Neural crest cell (in vitro differentiated cells): ENCODE results near the gene ASIC4. TPM values are rescaled to one million over a fixed set of nuclear protein-coding genes. Genes with fewer than 3 reads are reported as not detected.

ENCODE experiments used
- DNase-seq: peaks from one replicate; pipeline ENCODE4 v3.0.0; 2021; ENCODE audit warnings: low read depth, mixed read lengths, low spot score
- H3K27ac Mint-ChIP-seq: one replicate; pipeline ENCODE4 v1.8.0; 2021; ENCODE audit warnings: mild to moderate bottlenecking, mixed read lengths; ENCODE audit not compliant: unreplicated experiment
- H3K27me3 Mint-ChIP-seq: 2 replicates; pipeline ENCODE4 v1.8.0; 2021; ENCODE audit warnings: low read depth, mild to moderate bottlenecking, mixed read lengths
- H3K36me3 Mint-ChIP-seq: 2 replicates; pipeline ENCODE4 v1.8.0; 2021; ENCODE audit warnings: low read depth, mild to moderate bottlenecking, mixed read lengths
- H3K4me1 Mint-ChIP-seq: 2 replicates; pipeline ENCODE4 v1.8.0; 2021; ENCODE audit warnings: mixed read lengths
- H3K4me3 Mint-ChIP-seq: one replicate; pipeline ENCODE4 v1.8.0; 2021; ENCODE audit warnings: mild to moderate bottlenecking, mixed read lengths
- H3K9me3 Mint-ChIP-seq: 2 replicates; pipeline ENCODE4 v1.8.0; 2021; ENCODE audit warnings: mixed read lengths
- total RNA-seq: library from RNA; stranded (reverse); gene quantifications from 2 replicates; pipeline ENCODE4 v1.2.1, GENCODE V29; 2021
- TF ChIP-seq, protein P1 (sequence below): fragments of 200-600 bp; sonication (generic); conservative IDR thresholded peaks from 2 replicates; pipeline ENCODE4 v1.5.0; 2021; ENCODE audit warnings: antibody characterized with exemption, mild to moderate bottlenecking

ASIC4 gene
- total RNA-seq, 1 donor from 2014 or later = 1.0 TPM

DNA sequence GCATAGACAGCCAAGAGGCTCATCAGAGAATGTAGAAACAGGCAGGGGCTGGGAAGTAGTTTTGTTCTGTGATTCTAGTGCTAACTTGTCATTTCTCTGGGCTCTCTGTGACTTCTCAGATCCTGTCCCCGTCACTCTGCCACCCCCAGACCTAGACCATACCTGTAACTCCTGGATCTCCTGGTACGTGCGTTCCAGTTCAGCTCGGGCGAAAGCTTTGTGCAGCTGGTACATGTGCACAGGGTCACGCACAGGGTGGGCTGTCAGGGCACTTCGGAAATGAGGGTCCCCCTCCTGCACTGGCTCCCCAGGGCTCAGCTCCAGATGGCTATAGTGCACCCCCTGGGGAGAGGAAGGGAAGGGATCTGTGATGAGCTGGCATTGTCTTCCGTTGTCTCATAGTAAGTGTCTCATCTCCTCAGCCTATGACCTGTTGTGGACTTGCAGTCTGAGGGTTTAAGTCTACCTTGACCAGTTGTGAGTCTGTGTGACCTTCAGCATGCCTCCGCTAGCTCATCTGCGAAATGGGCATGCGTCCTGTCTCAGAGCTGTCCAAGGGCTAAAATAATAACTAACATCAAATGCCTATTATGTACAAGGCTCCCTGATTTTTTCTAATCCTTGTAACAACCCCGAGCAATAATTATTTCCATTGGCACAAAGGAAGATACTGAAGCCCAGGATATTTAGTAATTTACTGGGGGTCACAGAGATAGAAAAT is 26.7 kb downstream of the ASIC4 start:
- DNase-seq = no peak
- TF ChIP-seq, protein P1, sequence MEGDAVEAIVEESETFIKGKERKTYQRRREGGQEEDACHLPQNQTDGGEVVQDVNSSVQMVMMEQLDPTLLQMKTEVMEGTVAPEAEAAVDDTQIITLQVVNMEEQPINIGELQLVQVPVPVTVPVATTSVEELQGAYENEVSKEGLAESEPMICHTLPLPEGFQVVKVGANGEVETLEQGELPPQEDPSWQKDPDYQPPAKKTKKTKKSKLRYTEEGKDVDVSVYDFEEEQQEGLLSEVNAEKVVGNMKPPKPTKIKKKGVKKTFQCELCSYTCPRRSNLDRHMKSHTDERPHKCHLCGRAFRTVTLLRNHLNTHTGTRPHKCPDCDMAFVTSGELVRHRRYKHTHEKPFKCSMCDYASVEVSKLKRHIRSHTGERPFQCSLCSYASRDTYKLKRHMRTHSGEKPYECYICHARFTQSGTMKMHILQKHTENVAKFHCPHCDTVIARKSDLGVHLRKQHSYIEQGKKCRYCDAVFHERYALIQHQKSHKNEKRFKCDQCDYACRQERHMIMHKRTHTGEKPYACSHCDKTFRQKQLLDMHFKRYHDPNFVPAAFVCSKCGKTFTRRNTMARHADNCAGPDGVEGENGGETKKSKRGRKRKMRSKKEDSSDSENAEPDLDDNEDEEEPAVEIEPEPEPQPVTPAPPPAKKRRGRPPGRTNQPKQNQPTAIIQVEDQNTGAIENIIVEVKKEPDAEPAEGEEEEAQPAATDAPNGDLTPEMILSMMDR = no peak
- Mint-ChIP-seq H3K36me3 (no peaks in the 10 kb centered on the region), H3K4me1 (peaks cover 45% of the 10 kb centered on the region), H3K27ac (no peak overlapping the region), H3K9me3 (no peaks in the 10 kb centered on the region), H3K4me3 (peak overlapping the region; percentile 71), H3K27me3 (no peaks in the 10 kb centered on the region)

DNA sequence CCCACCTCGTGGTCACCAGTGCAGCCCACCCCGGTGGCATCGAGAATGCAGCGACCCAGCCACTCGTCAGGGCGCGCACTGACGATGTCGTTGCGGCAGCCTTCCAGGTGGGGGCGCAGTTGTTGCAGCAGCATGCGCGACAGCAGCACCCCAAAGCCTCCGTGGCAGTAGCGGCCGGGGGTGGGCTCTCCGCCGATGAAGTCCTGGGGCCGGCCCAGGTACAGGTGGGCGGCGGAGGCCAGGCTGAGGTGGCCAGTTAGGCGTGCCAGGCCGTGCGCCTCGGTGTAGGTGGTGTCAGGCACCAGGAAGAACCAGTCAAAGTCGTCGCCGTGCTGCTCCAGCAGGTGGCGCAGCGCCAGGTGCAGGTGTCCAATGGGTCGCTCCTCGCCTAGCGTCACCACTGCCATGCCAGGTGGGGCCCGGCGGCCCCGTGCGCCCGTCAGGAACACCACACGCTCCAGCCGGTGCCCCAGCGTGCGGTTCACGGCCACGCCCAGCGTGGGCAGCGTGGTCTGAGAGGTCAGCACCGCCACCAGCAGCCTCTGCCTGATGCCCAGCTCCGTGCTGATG is 27.4 kb downstream of the ASIC4 start:
- Mint-ChIP-seq H3K4me1 (peaks cover 49% of the 10 kb centered on the region), H3K4me3 (peak overlapping the region; percentile 71)

DNA sequence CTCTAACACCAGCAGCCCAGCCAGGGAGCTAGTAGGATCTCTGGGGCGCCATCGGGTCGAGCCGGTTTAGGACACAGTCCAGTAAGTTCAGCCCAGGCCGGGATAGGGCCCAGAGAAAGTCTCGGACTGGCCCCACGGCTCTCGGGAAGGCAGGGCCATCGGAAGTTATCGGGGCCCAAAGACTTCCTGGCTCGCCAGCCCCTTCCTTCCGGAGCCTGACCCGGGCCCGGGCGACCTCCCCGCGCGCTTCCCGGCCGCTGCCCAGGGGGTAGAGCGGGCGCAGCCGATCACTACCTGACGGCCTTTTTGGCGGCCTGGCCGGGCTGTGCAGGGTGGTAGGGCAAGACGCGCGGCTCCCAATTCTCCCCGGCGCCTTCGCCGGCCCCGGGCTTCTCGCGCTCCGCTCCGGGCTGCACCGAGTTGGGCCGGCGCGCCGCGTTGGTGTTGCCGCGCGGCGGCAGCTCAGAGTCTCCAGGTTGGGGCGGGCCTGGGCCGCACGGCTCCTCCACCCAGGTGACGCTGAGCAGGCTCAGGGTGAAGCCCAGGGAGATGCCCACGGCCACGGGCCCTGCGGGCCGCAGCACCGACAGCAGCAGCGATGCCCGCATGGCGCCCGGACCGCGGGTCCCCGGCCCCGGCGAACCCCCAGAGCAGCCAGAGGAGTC is 28.8 kb downstream of the ASIC4 start:
- Mint-ChIP-seq H3K9me3 (no peaks in the 10 kb centered on the region), H3K27ac (no peak overlapping the region), H3K36me3 (peaks cover 3% of the 10 kb centered on the region), H3K27me3 (no peaks in the 10 kb centered on the region), H3K4me3 (peak overlapping the region; percentile 91), H3K4me1 (peaks cover 45% of the 10 kb centered on the region)
- DNase-seq = peak; percentile 42
- TF ChIP-seq, protein P1 = peak; percentile 21

More for the DNA sequence above, 27.4 kb downstream of the ASIC4 start:
- Mint-ChIP-seq H3K27me3 (no peaks in the 10 kb centered on the region), H3K36me3 (no peaks in the 10 kb centered on the region), H3K27ac (no peak overlapping the region), H3K9me3 (no peaks in the 10 kb centered on the region)
- TF ChIP-seq, protein P1 = peak; percentile 100
- DNase-seq = peak; percentile 90

DNA sequence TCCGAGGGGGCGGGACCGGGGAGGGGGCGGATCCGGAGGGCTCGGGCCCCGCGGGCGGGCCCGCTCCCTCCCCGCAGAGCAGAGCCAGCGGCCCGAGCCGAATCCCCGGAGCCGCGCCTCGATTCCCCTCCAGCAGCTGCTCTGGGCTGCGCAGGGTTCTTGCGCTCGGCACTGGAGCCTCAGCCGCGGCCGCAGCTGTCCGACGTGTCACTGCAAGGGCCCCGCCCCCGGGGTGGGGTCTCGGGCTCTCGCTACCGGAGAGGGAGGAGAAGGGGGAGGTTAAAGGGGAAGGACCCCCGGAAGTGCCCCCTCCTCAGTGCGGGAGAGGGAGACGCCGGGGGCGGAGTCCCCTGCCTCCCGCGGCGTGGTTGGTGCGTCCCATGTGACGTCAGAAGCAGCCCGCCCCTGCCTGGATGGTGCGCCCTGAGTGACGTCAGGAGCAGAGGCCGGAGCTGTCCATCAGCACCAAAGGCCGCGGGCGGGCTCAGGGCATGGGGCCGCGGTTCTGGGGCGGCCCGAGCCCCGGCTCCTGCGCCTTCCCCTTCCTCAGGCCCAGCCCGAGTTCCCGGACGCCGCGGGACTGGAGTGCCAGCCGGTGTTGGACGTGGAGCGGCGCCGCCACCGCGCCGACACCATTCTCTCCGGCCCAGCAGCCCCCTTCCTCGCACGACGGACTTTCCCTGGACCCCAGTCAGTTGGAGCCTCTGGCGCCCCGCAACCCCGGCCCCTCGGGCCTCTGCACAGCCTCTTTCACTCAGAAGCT is 29.5 kb downstream of the ASIC4 start, which contains the start of the genes CHPF and TMEM198:
Gene CHPF, minus strand, starts transcription at position 214 of the 763 bp plus-strand sequence. CDS start 271 bp downstream, outside the sequence.
Gene TMEM198, plus strand, starts transcription at position 433 of the 763 bp plus-strand sequence. CDS start 700 bp downstream, outside the sequence.
- peak within 1 kb of the TSS; percentile 81 for H3K27ac Mint-ChIP-seq
- peak within 1 kb of the TSS; percentile 91 for H3K4me3 Mint-ChIP-seq

More for the DNA sequence above, 29.5 kb downstream of the ASIC4 start, which contains the start of the genes CHPF and TMEM198:
- DNase-seq = peak; percentile 98
- H3K4me1 Mint-ChIP-seq = peaks cover 39% of the 10 kb centered on the region
- H3K27me3 Mint-ChIP-seq = no peaks in the 10 kb centered on the region
- H3K36me3 Mint-ChIP-seq = peaks cover 3% of the 10 kb centered on the region
- TF ChIP-seq, protein P1 = no peak
- H3K9me3 Mint-ChIP-seq = no peaks in the 10 kb centered on the region
